DOHH2 (cell line): ENCODE measurements around the gene GLRX.
"Not testable (repeated sequence)": the region's sequence is repeated elsewhere in the genome, so short reads cannot be mapped to it uniquely, and the experiment has no call there.

ENCODE experiments used
- H3F3A ChIP-seq: fragments of 200-600 bp; sonication (generic), shearing (Covaris generic); 2 replicates; pipeline ENCODE4 v1.6.0; 2016; ENCODE audit warnings: antibody characterized with exemption, mild to moderate bottlenecking; ENCODE audit not compliant: control insufficient read depth, insufficient read depth
- H3K27ac ChIP-seq: fragments of 200-600 bp; sonication (generic); 2 replicates; pipeline ENCODE4 v1.5.1; 2014; ENCODE audit warnings: low read depth, mild to moderate bottlenecking, low read length, moderate library complexity
- H3K27me3 ChIP-seq: fragments of 200-600 bp; sonication (generic); 2 replicates; pipeline ENCODE4 v1.6.1; 2014; ENCODE audit warnings: mild to moderate bottlenecking, low read length, mixed read lengths; ENCODE audit not compliant: control insufficient read depth
- H3K36me3 ChIP-seq: fragments of 200-600 bp; sonication (generic); 2 replicates; pipeline ENCODE4 v1.6.1; 2014; ENCODE audit warnings: mild to moderate bottlenecking, low read length, moderate library complexity, mixed read lengths; ENCODE audit not compliant: control insufficient read depth
- H3K4me1 ChIP-seq: fragments of 200-600 bp; sonication (generic); 2 replicates; pipeline ENCODE4 v1.6.1; 2014; ENCODE audit warnings: mild to moderate bottlenecking, low read length, mixed read lengths; ENCODE audit not compliant: control insufficient read depth
- H3K4me2 ChIP-seq: fragments of 200-600 bp; sonication (generic); 2 replicates; pipeline ENCODE4 v1.6.0; 2014; ENCODE audit warnings: mild to moderate bottlenecking, low read length, moderate library complexity
- H3K4me3 ChIP-seq: fragments of 200-600 bp; sonication (generic); 2 replicates; pipeline ENCODE4 v1.5.1; 2014; ENCODE audit warnings: mild to moderate bottlenecking, low read length, mixed read lengths
- H3K79me2 ChIP-seq: fragments of 200-600 bp; sonication (generic); 2 replicates; pipeline ENCODE4 v1.6.1; 2014; ENCODE audit warnings: mild to moderate bottlenecking, low read length, mixed read lengths; ENCODE audit not compliant: control insufficient read depth
- H3K9me2 ChIP-seq: fragments of 200-600 bp; sonication (generic); replicated peaks from 2 replicates; pipeline ENCODE4 v1.6.1; 2014; ENCODE audit warnings: mild to moderate bottlenecking, low read length, mixed read lengths; ENCODE audit not compliant: control insufficient read depth
- H3K9me3 ChIP-seq: fragments of 200-600 bp; sonication (generic); 2 replicates; pipeline ENCODE4 v1.6.1; 2014; ENCODE audit warnings: antibody characterized with exemption, low read length, mixed read lengths; ENCODE audit not compliant: control insufficient read depth, insufficient read depth
- H4K20me1 ChIP-seq: fragments of 200-600 bp; sonication (generic); 2 replicates; pipeline ENCODE4 v1.6.0; 2014; ENCODE audit warnings: low read depth, mild to moderate bottlenecking, antibody characterized with exemption, low read length, moderate library complexity; ENCODE audit not compliant: control insufficient read depth, insufficient read depth
- EZH2phosphoT487 ChIP-seq: fragments of 200-600 bp; sonication (generic); IDR thresholded peaks from 2 replicates; pipeline ENCODE4 v1.6.1; 2017; ENCODE audit warnings: borderline replicate concordance, mild to moderate bottlenecking, antibody characterized with exemption, low read length, moderate library complexity, mixed read lengths
- TF ChIP-seq, protein P1 (sequence below): fragments of 200-600 bp; sonication (generic); IDR thresholded peaks from one replicate; pipeline ENCODE4 v1.5.1; 2014; ENCODE audit warnings: antibody characterized with exemption, mild to moderate bottlenecking, low read depth, low read length; ENCODE audit not compliant: poor library complexity, severe bottlenecking

GLRX gene

DNA sequence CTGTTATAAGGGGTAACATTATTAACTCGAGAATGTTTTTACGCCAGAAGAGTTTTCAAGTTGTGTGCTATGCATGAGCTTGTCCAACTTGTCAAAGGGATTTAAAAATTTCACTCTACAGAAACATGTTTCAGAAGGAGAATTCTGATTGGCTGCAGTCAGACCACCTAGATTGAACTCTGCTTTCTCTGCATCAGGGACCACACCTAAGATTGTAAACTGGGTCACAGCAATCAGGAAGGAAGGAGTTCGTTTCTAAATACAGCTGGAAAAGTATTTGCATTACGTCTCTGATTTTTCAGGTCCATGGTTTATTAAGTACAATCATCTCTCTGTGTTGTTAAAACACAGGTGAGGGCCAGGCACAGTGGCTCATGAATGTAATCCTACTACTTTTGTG lies 5.8 kb downstream of the GLRX start:
- Histone ChIP-seq H3K27ac (no peak overlapping the region), H3K36me3 (peaks cover 41% of the 10 kb centered on the region), H4K20me1 (no peaks in the 10 kb centered on the region), H3K4me2 (peak overlapping the region; percentile 88), H3K4me3 (peak overlapping the region; percentile 70; the same call in 1 of the 2 replicates), H3K79me2 (peaks cover 41% of the 10 kb centered on the region), H3K9me2 (no peaks in the 10 kb centered on the region), H3K27me3 (no peaks in the 10 kb centered on the region), H3K4me1 (peaks cover 72% of the 10 kb centered on the region), H3F3A (no peaks in the 10 kb centered on the region), H3K9me3 (no peaks in the 10 kb centered on the region)
- TF ChIP-seq, protein P1, sequence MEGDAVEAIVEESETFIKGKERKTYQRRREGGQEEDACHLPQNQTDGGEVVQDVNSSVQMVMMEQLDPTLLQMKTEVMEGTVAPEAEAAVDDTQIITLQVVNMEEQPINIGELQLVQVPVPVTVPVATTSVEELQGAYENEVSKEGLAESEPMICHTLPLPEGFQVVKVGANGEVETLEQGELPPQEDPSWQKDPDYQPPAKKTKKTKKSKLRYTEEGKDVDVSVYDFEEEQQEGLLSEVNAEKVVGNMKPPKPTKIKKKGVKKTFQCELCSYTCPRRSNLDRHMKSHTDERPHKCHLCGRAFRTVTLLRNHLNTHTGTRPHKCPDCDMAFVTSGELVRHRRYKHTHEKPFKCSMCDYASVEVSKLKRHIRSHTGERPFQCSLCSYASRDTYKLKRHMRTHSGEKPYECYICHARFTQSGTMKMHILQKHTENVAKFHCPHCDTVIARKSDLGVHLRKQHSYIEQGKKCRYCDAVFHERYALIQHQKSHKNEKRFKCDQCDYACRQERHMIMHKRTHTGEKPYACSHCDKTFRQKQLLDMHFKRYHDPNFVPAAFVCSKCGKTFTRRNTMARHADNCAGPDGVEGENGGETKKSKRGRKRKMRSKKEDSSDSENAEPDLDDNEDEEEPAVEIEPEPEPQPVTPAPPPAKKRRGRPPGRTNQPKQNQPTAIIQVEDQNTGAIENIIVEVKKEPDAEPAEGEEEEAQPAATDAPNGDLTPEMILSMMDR, result no peak
- no peak for TF ChIP-seq EZH2phosphoT487

DNA sequence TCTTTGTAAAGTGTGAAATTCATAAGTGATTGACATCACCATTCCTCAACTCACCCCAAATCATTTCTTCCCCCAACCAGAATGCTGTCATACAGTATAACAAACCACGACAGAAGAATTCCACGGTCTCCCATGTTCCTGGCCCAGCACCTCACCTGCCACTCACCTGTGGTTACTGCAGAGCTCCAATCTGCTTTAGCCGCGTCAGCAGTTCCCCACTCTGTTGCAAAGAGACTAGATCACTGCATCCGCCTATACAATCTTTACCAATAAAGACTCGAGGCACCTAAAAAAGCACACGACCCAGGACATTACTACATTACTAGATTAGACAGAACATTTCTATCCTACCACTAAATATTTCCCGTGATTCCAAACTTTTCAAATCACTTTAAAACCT lies 6.2 kb downstream of the GLRX start:
- Histone ChIP-seq H3K4me3 (no peak overlapping the region), H3F3A (no peaks in the 10 kb centered on the region), H3K36me3 (peaks cover 41% of the 10 kb centered on the region), H3K27ac (no peak overlapping the region), H3K4me2 (no peak overlapping the region), H3K4me1 (peaks cover 68% of the 10 kb centered on the region), H3K79me2 (peaks cover 37% of the 10 kb centered on the region), H3K27me3 (no peaks in the 10 kb centered on the region), H3K9me3 (no peaks in the 10 kb centered on the region), H4K20me1 (no peaks in the 10 kb centered on the region), H3K9me2 (no peaks in the 10 kb centered on the region)
- TF ChIP-seq, protein P1, result no peak
- no peak for TF ChIP-seq EZH2phosphoT487

DNA sequence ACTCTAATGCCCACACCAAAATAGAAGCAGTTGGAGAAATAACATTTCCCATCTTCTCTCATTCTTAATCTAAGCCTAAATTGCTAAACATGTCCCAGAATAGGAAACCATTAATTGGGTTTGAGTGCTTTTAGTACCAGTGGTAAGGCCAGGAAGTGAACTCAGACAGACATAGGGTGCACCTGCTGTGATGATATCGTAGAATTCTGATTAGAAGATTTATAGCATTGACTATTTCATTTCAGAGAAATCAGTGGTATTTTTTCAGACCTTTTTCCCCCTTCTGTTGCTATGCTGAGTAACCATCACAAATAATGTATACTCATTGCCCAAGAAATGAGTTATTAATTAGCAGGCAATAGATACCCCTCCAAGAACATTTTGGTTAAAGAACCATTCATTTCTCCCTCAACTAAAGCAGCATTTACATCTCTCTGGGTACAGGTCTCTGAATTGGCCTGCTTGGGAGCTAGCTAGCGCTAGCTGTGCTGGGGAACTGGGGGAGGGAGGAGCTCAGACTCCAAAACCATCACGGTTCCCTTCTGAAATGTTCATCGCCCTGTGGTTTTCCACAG lies 7.3 kb downstream of the GLRX start:
- H3K4me3 ChIP-seq, result no peak overlapping the region
- no peak overlapping the region for H3K27ac ChIP-seq
- peaks cover 57% of the 10 kb centered on the region for H3K4me1 ChIP-seq
- no peak for TF ChIP-seq EZH2phosphoT487
- TF ChIP-seq, protein P1, result no peak
- peaks cover 26% of the 10 kb centered on the region for H3K79me2 ChIP-seq
- no peaks in the 10 kb centered on the region for H4K20me1 ChIP-seq
- H3K9me2 ChIP-seq, result no peaks in the 10 kb centered on the region
- 0 out of 2 replicates have a peak overlapping the region, but pooled peaks have one; percentile 4 for H3K4me2 ChIP-seq
- H3K9me3 ChIP-seq, result no peaks in the 10 kb centered on the region
- H3F3A ChIP-seq, result no peaks in the 10 kb centered on the region
- H3K36me3 ChIP-seq, result peaks cover 41% of the 10 kb centered on the region
- no peaks in the 10 kb centered on the region for H3K27me3 ChIP-seq

DNA sequence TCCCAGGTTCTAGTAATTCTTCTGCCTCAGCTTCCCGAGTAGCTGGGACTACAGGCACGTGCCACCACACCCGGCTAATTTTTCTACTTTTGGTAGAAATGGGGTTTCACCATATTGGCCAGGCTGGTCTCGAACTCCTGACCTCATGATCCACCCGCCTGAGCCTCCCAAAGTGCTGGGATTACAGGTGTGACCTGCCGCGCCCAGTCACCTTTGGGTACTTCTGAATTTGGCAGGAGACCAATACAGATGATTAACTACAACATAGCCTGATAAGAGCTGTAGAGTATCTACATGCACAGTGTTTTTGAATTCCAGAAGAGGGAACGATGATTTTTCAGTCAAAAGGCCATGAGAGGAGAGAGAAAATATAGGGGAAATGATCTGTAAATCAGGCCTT lies 9.5 kb downstream of the GLRX start:
- not testable (repeated sequence) for H3K9me2 ChIP-seq, H4K20me1 ChIP-seq, H3F3A ChIP-seq, H3K4me3 ChIP-seq, H3K9me3 ChIP-seq, H3K27me3 ChIP-seq, H3K4me2 ChIP-seq, H3K79me2 ChIP-seq, H3K27ac ChIP-seq
- H3K4me1 ChIP-seq, result peaks cover 56% of the 10 kb centered on the region
- peaks cover 41% of the 10 kb centered on the region for H3K36me3 ChIP-seq
